Esophagus muscularis mucosa (tissue), 3 donors: ENCODE data around the gene PARD3B.

ENCODE experiments used
- POLR2A ChIP-seq: fragments of 450-650 bp; IDR thresholded peaks from one replicate; pipeline ENCODE4 v1.6.1; 2017; ENCODE audit warnings: antibody characterized with exemption, moderate library complexity, mild to moderate bottlenecking, low read depth
- TF ChIP-seq, protein P1 (sequence below), 3 experiments: fragments of 200-600 bp in 2 of 3; fragments of 450-650 bp in 1 of 3; sonication (generic) in 2 of 3; IDR thresholded peaks; one replicate each; pipeline ENCODE4 v1.5.1; 2017 to 2019; ENCODE audit warnings: antibody characterized with exemption in 3 of 3, mild to moderate bottlenecking in 2 of 3, moderate library complexity in 1 of 3

DNA sequence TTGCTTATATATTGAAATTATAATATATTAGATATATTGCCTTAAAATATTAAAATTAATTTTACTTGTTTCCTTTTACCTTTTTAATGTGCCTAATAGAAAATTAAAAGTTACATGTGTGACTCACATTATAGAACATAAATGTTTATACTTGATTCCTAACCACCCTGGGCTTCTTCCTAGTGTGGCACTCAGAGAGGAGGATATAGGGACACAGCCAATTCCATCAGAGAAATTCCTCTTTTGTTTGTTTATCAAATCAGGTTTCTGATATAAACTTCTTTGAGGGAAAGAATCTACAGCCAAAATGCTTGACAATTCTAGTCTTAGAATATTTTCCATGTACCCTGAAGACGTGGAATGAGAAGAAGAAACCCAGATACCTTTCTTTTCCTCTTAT lies 788.1 kb downstream of the PARD3B start:
- TF ChIP-seq, protein P1, sequence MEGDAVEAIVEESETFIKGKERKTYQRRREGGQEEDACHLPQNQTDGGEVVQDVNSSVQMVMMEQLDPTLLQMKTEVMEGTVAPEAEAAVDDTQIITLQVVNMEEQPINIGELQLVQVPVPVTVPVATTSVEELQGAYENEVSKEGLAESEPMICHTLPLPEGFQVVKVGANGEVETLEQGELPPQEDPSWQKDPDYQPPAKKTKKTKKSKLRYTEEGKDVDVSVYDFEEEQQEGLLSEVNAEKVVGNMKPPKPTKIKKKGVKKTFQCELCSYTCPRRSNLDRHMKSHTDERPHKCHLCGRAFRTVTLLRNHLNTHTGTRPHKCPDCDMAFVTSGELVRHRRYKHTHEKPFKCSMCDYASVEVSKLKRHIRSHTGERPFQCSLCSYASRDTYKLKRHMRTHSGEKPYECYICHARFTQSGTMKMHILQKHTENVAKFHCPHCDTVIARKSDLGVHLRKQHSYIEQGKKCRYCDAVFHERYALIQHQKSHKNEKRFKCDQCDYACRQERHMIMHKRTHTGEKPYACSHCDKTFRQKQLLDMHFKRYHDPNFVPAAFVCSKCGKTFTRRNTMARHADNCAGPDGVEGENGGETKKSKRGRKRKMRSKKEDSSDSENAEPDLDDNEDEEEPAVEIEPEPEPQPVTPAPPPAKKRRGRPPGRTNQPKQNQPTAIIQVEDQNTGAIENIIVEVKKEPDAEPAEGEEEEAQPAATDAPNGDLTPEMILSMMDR (IDR thresholded peaks at IDR 0.05), result no peak
- TF ChIP-seq POLR2A, result no peak
